Esophagus muscularis mucosa (tissue), 4 donors: ENCODE data around the gene NAV2. TPM values are rescaled to one million over a fixed set of nuclear protein-coding genes. Genes with fewer than 3 reads are reported as not detected.

ENCODE experiments used
- DNase-seq: peaks from one replicate; pipeline ENCODE4 v3.0.0-alpha.2; 2017; ENCODE audit errors: extremely low spot score
- H3K27ac ChIP-seq, 4 donors: fragments of 200-600 bp; sonication (generic); replicated peaks in 1 of 4; 1 replicate in 3 of 4; 2 replicates in 1 of 4; pipeline ENCODE4 v1.5.1; 2016 to 2019; ENCODE audit warnings: mild to moderate bottlenecking in 1 of 4
- H3K27me3 ChIP-seq, 4 donors: fragments of 200-600 bp; sonication (generic); one replicate each; pipeline versions ENCODE4 v1.5.1 to v1.6.0; 2016 to 2019
- H3K36me3 ChIP-seq, 4 donors: fragments of 200-600 bp; sonication (generic); one replicate each; pipeline ENCODE4 v1.5.1; 2016 to 2019
- H3K4me1 ChIP-seq, 4 donors: fragments of 200-600 bp; sonication (generic); one replicate each; pipeline ENCODE4 v1.5.1; 2016 to 2019
- H3K4me3 ChIP-seq, 4 donors: fragments of 200-600 bp; sonication (generic); 1 replicate in 2 of 4; 2 replicates in 2 of 4; pipeline ENCODE4 v1.5.1; 2016 to 2019; ENCODE audit warnings: mild to moderate bottlenecking in 4 of 4, moderate library complexity in 1 of 4
- H3K9me3 ChIP-seq, 4 donors: fragments of 200-600 bp; sonication (generic); 1 replicate in 3 of 4; 2 replicates in 1 of 4; pipeline ENCODE4 v1.5.1; 2016 to 2019
- EP300 ChIP-seq: sonication (generic); formaldehyde crosslinking; IDR thresholded peaks from one replicate; pipeline ENCODE4 v1.6.1; 2017; ENCODE audit warnings: antibody characterized with exemption
- POLR2A ChIP-seq: fragments of 450-650 bp; IDR thresholded peaks from one replicate; pipeline ENCODE4 v1.6.1; 2017; ENCODE audit warnings: antibody characterized with exemption, moderate library complexity, mild to moderate bottlenecking, low read depth
- POLR2AphosphoS5 ChIP-seq, 2 donors: sonication (generic); formaldehyde crosslinking; IDR thresholded peaks; one replicate each; pipeline ENCODE4 v1.6.1; 2017; ENCODE audit warnings: antibody characterized with exemption in 2 of 2
- WGBS: methylation state at CpG from one replicate; pipeline ENCODE4 v1.1.5; 2018; 5-methylcytosine and 5-hydroxymethylcytosine counted together
- intact Hi-C: fragments of 100-400 bp; cut with DNase I; formaldehyde crosslinking; loops from one replicate; pipeline ENCODE4 v1.15.1; 2023
- total RNA-seq, 4 donors: library from RNA; depleted of rRNA; stranded (reverse); fragments of >200 nt; gene quantifications; one replicate each; pipeline versions ENCODE4 v1.1.0 to v1.2.1, GENCODE V29; 2016
- TF ChIP-seq, protein P1 (sequence below), 3 experiments: fragments of 200-600 bp in 2 of 3; fragments of 450-650 bp in 1 of 3; sonication (generic) in 2 of 3; IDR thresholded peaks; one replicate each; pipeline ENCODE4 v1.5.1; 2017 to 2019; ENCODE audit warnings: antibody characterized with exemption in 3 of 3, mild to moderate bottlenecking in 2 of 3, moderate library complexity in 1 of 3

NAV2 gene
- total RNA-seq, 4 donors from 2014 or later: 21.9 to 57.0 (median 37.5) TPM

DNA sequence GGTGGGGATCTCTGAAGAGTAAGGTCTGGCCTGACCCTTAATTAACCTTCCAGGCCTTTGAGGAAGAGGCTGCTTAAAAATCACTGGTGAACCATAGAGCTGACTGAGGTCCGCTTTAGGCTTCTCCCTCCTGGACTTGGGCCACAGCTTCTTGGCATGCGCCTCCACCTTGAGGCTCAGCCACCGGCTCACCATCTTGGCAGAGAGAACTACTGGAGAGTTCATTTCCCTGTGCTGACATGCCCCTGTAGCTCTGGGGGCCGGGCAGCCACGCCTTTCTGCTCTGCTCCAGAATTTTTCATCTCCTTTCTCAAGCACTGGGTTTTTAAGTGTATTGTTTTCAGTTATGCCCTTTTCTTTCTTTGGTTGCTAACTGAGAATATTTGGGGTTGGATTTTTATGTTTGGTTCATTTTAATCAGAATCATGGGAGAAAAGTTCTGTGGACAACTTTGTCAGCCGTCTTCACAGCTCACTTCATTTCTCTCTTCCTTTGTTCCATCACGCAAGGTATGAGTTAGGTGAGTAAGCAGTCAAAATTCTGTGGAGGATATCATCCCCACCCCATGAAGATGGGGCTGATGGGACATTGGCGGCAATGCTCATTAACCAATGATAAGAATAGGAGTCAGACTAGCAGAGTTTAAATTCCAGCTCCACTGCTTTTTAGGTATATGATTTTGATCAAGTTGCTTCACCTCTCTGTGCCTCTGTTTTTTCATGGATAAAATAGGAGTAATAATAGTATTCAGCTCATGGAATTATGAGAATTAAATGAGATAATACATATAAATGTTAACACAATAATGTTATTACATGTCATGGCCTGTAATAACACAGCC, 343.7 kb downstream of the NAV2 start:
- H3K27ac ChIP-seq: peak overlapping the region; percentile 59 to 65 (median 63)
- TF ChIP-seq POLR2AphosphoS5 (IDR thresholded peaks at IDR 0.05) (peak; percentile 21 to 28), EP300 (no peak)
- TF ChIP-seq, protein P1, sequence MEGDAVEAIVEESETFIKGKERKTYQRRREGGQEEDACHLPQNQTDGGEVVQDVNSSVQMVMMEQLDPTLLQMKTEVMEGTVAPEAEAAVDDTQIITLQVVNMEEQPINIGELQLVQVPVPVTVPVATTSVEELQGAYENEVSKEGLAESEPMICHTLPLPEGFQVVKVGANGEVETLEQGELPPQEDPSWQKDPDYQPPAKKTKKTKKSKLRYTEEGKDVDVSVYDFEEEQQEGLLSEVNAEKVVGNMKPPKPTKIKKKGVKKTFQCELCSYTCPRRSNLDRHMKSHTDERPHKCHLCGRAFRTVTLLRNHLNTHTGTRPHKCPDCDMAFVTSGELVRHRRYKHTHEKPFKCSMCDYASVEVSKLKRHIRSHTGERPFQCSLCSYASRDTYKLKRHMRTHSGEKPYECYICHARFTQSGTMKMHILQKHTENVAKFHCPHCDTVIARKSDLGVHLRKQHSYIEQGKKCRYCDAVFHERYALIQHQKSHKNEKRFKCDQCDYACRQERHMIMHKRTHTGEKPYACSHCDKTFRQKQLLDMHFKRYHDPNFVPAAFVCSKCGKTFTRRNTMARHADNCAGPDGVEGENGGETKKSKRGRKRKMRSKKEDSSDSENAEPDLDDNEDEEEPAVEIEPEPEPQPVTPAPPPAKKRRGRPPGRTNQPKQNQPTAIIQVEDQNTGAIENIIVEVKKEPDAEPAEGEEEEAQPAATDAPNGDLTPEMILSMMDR (IDR thresholded peaks at IDR 0.05): no peak
- peaks cover 19 to 93% (median 50%) of the 10 kb centered on the region in 4 donors for H3K36me3 ChIP-seq
- no peak overlapping the region for H3K4me3 ChIP-seq
- no peaks in the 10 kb centered on the region for H3K9me3 ChIP-seq
- H3K27me3 ChIP-seq: no peaks in the 10 kb centered on the region
- H3K4me1 ChIP-seq: peaks cover 25 to 50% (median 47%) of the 10 kb centered on the region in 4 donors
- WGBS: 61% methylated on average over 8 of the region's 8 CpGs
- intact Hi-C loops: loop anchor here (5.0 kb wide), 1 partner anchor 104 kb away; no protein-coding TSS in a partner anchor
- no peak for DNase-seq

DNA sequence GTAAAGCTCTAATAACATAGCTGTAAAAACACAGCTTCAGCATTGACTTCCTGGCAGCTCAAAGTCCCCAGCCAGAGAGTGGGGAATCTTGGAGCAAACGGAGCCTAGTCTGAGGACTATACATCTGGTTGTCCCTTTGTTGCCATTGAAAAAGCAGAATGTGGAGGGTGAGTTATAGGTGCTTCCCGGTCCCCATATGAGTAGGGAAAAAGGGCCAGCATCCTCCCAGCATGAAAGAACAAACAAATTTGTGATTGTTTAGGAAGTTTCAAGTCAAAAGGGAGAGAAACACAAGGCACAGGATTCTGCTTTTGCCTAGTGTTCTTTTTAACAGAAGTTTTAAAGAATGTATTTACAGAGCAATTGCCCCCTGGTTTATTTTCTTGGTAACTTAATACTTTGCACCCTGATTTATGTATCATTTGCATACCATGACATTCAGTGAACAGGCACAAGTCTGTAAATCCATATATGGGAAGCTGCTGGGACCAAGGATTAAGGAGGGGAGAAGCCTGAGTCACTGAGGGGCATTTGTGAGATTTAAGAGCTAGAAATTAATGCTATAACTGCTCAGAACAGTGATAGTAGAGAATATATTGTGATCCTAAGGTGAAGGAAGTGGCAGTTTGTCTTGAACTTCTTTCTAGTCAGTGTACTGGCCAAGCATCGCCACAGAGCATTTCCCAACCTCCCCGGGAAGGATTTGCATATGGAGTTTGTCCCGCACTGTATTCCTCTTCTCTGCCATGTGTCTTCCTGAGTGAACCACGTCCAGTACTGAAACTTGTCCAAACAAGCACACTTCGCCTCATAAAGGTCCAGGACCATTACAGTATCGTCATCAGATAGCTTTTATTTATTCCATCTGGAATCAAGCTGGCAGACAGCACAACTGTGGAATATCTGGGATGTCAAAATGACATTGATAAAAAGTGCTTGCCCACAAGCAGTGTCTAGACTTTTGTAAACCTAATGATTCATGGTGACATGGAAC, 344.6 kb downstream of the NAV2 start:
- no peaks in the 10 kb centered on the region for H3K27me3 ChIP-seq
- peaks cover 25 to 48% (median 44%) of the 10 kb centered on the region in 4 donors for H3K4me1 ChIP-seq
- H3K27ac ChIP-seq: peak overlapping the region in 1 of 4 donors; percentile 63
- H3K4me3 ChIP-seq: no peak overlapping the region
- TF ChIP-seq EP300 (no peak), POLR2AphosphoS5 (IDR thresholded peaks at IDR 0.05) (no peak), POLR2A (no peak)
- TF ChIP-seq, protein P1 (IDR thresholded peaks at IDR 0.05): no peak
- intact Hi-C loops: loop anchor here (5.0 kb wide), 1 partner anchor 105 kb away; no protein-coding TSS in a partner anchor
- no peaks in the 10 kb centered on the region for H3K9me3 ChIP-seq
- peaks cover 11 to 93% (median 43%) of the 10 kb centered on the region in 4 donors for H3K36me3 ChIP-seq
- 49% methylated on average over 8 of the region's 8 CpGs for WGBS
- DNase-seq: peak; percentile 89

DNA sequence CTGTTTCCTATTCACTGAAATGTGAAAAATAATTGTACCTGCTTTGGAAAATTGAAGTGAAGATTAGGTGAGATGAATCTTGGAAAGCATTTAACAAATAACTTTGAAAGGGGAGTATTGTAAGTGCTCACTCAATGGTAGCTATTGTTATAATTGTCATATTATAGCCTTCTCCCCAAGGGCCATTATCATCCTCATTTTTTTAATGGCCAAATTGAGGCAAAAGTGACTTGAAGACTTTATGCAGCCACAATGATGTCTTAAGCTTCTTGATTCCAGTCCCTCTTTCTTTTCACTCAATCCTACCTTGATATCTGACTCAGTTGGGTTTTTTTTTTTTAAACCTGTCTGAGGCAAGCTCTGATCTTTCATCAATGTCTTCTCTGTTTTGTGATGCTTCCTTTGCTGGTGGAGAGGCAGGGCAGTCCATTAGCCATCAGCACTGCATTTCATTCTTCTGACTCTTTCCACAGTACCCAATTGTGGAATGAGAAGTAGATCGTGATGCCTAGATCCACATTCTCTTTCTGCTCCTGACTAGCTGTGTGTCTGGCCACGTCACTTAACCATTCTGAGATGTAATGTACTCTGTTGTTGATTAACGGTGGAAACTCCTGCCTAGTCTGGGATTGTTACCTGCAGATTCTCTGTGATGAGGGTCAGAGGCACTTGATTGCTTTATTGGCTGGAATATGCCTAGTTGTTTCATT, 346.3 kb downstream of the NAV2 start:
- H3K4me1 ChIP-seq: peaks cover 25 to 48% (median 44%) of the 10 kb centered on the region in 4 donors
- H3K9me3 ChIP-seq: no peaks in the 10 kb centered on the region
- H3K36me3 ChIP-seq: peaks cover 9 to 95% (median 43%) of the 10 kb centered on the region in 4 donors
- intact Hi-C loops: loop anchor here (5.0 kb wide), 1 partner anchor 107 kb away; no protein-coding TSS in a partner anchor
- WGBS: 95% methylated on average over 3 of the region's 3 CpGs
- TF ChIP-seq POLR2AphosphoS5 (IDR thresholded peaks at IDR 0.05) (no peak), POLR2A (no peak), EP300 (no peak)
- TF ChIP-seq, protein P1 (IDR thresholded peaks at IDR 0.05): no peak
- H3K27ac ChIP-seq: no peak overlapping the region
- no peak overlapping the region for H3K4me3 ChIP-seq
- DNase-seq: no peak
- H3K27me3 ChIP-seq: no peaks in the 10 kb centered on the region

DNA sequence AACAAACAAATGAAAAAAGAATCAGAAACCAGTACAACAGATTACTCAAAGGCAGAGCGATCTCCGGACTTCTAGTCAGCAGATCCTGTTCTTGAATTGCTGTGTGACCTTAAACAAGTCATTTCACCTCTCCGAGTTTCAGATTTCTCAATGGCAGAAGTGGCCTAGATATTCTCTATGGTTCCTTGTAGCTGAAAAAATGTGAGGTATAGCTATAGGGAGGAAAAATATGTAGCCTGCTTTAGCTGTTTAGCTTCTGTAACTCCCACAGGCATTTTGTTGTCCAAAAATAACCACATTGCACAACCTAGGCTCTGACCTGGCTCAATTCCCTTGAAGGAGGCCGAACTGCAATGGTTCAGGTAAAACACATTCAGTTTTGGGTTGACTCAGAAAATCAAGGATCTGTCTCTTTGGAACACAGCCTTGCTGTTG, 347.0 kb downstream of the NAV2 start:
- Histone ChIP-seq H3K9me3 (no peaks in the 10 kb centered on the region), H3K4me1 (peaks cover 25 to 44% (median 42%) of the 10 kb centered on the region in 4 donors), H3K36me3 (peaks cover 9 to 95% (median 36%) of the 10 kb centered on the region in 4 donors), H3K27me3 (no peaks in the 10 kb centered on the region), H3K27ac (no peak overlapping the region), H3K4me3 (no peak overlapping the region)
- TF ChIP-seq, protein P1 (IDR thresholded peaks at IDR 0.05): no peak
- TF ChIP-seq POLR2A: no peak
- no peak for TF ChIP-seq POLR2AphosphoS5 (IDR thresholded peaks at IDR 0.05)
- no peak for TF ChIP-seq EP300
- no peak for DNase-seq
- 95% methylated on average over 4 of the region's 4 CpGs for WGBS
- intact Hi-C loops: loop anchor here (5.0 kb wide), 1 partner anchor 107 kb away; no protein-coding TSS in a partner anchor
